HEK293 (cell line): ENCODE measurements around the gene GBP5.

ENCODE experiments used
- EGR2 ChIP-seq: fragments of 450-650 bp; formaldehyde crosslinking; IDR thresholded peaks from 2 replicates; pipeline ENCODE4 v1.5.1; 2016; ENCODE audit warnings: low read depth, missing biosample characterization, missing genetic modification characterization
- YY1 ChIP-seq: fragments of 450-650 bp; formaldehyde crosslinking; IDR thresholded peaks from 2 replicates; pipeline ENCODE4 v1.5.1; 2018; ENCODE audit warnings: missing biosample characterization, missing genetic modification characterization
- ZBTB7A ChIP-seq: fragments of 450-650 bp; formaldehyde crosslinking; IDR thresholded peaks from 2 replicates; pipeline ENCODE4 v1.5.1; 2016; ENCODE audit warnings: low read depth, missing biosample characterization, missing genetic modification characterization
- ZNF114 ChIP-seq: fragments of 450-650 bp; formaldehyde crosslinking; IDR thresholded peaks from 2 replicates; pipeline ENCODE4 v1.5.0; 2017; ENCODE audit warnings: missing biosample characterization, missing genetic modification characterization
- ZNF121 ChIP-seq: fragments of 450-650 bp; formaldehyde crosslinking; IDR thresholded peaks from 2 replicates; pipeline ENCODE4 v1.5.1; 2016; ENCODE audit warnings: missing biosample characterization, missing genetic modification characterization
- ZNF211 ChIP-seq: fragments of 450-650 bp; formaldehyde crosslinking; IDR thresholded peaks from 2 replicates; pipeline ENCODE4 v1.5.1; 2016; ENCODE audit warnings: low read depth, missing biosample characterization, missing genetic modification characterization
- ZNF626 ChIP-seq: fragments of 450-650 bp; sonication (Bioruptor Pico); formaldehyde crosslinking; IDR thresholded peaks from 2 replicates; pipeline ENCODE4 v1.5.1; 2018; ENCODE audit warnings: missing biosample characterization, missing genetic modification characterization, inconsistent platforms
- ZNF707 ChIP-seq: fragments of 450-650 bp; formaldehyde crosslinking; IDR thresholded peaks from 2 replicates; pipeline ENCODE4 v1.5.1; 2016; ENCODE audit warnings: missing biosample characterization, missing genetic modification characterization
- ZXDB ChIP-seq: fragments of 450-650 bp; formaldehyde crosslinking; IDR thresholded peaks from 2 replicates; pipeline ENCODE4 v1.5.1; 2016; ENCODE audit warnings: missing biosample characterization, missing genetic modification characterization
- TF ChIP-seq, protein P1 (sequence below): fragments of 450-650 bp; formaldehyde crosslinking; IDR thresholded peaks from 2 replicates; pipeline ENCODE4 v1.5.1; 2016; ENCODE audit warnings: missing biosample characterization, missing genetic modification characterization
- TF ChIP-seq, protein P2 (sequence below): sonication (generic); formaldehyde crosslinking; IDR thresholded peaks from 2 replicates; pipeline ENCODE4 v1.8.1; 2022; ENCODE audit warnings: mild to moderate bottlenecking, moderate library complexity, missing genetic modification reagents
- TF ChIP-seq, protein P3 (sequence below): fragments of 450-650 bp; formaldehyde crosslinking; IDR thresholded peaks from 2 replicates; pipeline ENCODE4 v1.5.1; 2016; ENCODE audit warnings: missing biosample characterization, missing genetic modification characterization
- TF ChIP-seq, protein P4 (sequence below): fragments of 450-650 bp; formaldehyde crosslinking; IDR thresholded peaks from 2 replicates; pipeline ENCODE4 v1.5.1; 2016; ENCODE audit warnings: missing biosample characterization, missing genetic modification characterization, low read depth

DNA sequence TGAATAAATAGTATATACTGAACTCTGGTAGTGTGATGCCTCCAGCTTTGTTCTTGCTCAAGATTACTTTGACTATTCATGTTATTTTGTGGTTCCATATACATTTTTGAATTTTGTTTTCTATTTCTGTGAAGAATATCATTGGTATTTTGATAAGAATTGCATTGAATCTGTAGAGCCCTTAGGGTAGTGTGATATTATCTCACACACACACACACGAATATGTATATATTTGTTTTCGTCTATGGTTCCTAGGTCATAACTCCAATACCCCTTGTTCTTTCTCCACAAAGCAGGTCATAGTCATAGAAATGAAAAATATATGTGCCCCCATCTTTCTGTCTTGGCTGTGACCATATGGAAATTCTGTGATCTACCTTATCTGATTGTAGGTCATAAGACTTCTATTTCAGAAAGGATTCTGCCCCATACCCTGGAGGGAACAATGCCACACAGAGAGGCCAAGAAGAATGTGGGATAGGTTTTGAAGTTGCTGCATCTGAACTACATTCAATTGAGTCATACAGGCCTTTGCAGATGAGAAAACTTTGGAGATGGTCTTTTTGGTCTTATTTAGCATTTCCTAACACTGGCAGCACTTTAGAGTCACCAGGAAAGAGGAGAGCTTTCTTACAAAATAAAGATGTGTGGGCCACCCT, 32.0 kb upstream of the GBP5 start:
- no peak for TF ChIP-seq ZBTB7A (tag by site-specific recombination)
- TF ChIP-seq, protein P1, sequence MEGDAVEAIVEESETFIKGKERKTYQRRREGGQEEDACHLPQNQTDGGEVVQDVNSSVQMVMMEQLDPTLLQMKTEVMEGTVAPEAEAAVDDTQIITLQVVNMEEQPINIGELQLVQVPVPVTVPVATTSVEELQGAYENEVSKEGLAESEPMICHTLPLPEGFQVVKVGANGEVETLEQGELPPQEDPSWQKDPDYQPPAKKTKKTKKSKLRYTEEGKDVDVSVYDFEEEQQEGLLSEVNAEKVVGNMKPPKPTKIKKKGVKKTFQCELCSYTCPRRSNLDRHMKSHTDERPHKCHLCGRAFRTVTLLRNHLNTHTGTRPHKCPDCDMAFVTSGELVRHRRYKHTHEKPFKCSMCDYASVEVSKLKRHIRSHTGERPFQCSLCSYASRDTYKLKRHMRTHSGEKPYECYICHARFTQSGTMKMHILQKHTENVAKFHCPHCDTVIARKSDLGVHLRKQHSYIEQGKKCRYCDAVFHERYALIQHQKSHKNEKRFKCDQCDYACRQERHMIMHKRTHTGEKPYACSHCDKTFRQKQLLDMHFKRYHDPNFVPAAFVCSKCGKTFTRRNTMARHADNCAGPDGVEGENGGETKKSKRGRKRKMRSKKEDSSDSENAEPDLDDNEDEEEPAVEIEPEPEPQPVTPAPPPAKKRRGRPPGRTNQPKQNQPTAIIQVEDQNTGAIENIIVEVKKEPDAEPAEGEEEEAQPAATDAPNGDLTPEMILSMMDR (tag by site-specific recombination): no peak
- TF ChIP-seq, protein P2, sequence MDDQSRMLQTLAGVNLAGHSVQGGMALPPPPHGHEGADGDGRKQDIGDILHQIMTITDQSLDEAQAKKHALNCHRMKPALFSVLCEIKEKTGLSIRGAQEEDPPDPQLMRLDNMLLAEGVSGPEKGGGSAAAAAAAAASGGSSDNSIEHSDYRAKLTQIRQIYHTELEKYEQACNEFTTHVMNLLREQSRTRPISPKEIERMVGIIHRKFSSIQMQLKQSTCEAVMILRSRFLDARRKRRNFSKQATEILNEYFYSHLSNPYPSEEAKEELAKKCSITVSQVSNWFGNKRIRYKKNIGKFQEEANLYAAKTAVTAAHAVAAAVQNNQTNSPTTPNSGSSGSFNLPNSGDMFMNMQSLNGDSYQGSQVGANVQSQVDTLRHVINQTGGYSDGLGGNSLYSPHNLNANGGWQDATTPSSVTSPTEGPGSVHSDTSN (CRISPR knock-in tag): no peak
- TF ChIP-seq EGR2 (tag by site-specific recombination): no peak
- no peak for TF ChIP-seq ZNF211
- TF ChIP-seq, protein P3, sequence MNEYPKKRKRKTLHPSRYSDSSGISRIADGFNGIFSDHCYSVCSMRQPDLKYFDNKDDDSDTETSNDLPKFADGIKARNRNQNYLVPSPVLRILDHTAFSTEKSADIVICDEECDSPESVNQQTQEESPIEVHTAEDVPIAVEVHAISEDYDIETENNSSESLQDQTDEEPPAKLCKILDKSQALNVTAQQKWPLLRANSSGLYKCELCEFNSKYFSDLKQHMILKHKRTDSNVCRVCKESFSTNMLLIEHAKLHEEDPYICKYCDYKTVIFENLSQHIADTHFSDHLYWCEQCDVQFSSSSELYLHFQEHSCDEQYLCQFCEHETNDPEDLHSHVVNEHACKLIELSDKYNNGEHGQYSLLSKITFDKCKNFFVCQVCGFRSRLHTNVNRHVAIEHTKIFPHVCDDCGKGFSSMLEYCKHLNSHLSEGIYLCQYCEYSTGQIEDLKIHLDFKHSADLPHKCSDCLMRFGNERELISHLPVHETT (tag by site-specific recombination): no peak
- no peak for TF ChIP-seq ZXDB (tag by site-specific recombination)
- no peak for TF ChIP-seq ZNF626
- TF ChIP-seq ZNF114 (tag by site-specific recombination): no peak
- no peak for TF ChIP-seq ZNF707
- TF ChIP-seq YY1: no peak
- TF ChIP-seq, protein P4, sequence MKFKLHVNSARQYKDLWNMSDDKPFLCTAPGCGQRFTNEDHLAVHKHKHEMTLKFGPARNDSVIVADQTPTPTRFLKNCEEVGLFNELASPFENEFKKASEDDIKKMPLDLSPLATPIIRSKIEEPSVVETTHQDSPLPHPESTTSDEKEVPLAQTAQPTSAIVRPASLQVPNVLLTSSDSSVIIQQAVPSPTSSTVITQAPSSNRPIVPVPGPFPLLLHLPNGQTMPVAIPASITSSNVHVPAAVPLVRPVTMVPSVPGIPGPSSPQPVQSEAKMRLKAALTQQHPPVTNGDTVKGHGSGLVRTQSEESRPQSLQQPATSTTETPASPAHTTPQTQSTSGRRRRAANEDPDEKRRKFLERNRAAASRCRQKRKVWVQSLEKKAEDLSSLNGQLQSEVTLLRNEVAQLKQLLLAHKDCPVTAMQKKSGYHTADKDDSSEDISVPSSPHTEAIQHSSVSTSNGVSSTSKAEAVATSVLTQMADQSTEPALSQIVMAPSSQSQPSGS (tag by site-specific recombination): no peak
- TF ChIP-seq ZNF121 (tag by site-specific recombination): no peak
